Upper lobe of right lung (tissue), 1 donor: ENCODE measurements around the gene CEP104. TPM values are rescaled to one million over a fixed set of nuclear protein-coding genes. Genes with fewer than 3 reads are reported as not detected.

Experiments
- ATAC-seq: fragments of 200-7000 bp; cut with Tn5 transposase; one replicate; pipeline ENCODE4 v1.9.1; 2020; ENCODE audit warnings: mild to moderate bottlenecking, moderate library complexity
- DNase-seq: peaks from one replicate; pipeline ENCODE4 v3.0.0-alpha.2; 2020
- H3K27ac ChIP-seq: fragments of 200-600 bp; one replicate; pipeline ENCODE4 v1.8.0; 2022
- H3K27me3 ChIP-seq: fragments of 200-600 bp; one replicate; pipeline ENCODE4 v1.8.0; 2022; ENCODE audit warnings: mild to moderate bottlenecking
- H3K36me3 ChIP-seq: fragments of 200-600 bp; one replicate; pipeline ENCODE4 v1.8.0; 2022
- H3K4me1 ChIP-seq: fragments of 200-600 bp; one replicate; pipeline ENCODE4 v1.8.0; 2022
- H3K4me3 ChIP-seq: fragments of 200-600 bp; one replicate; pipeline ENCODE4 v1.8.0; 2022; ENCODE audit warnings: mild to moderate bottlenecking
- H3K9me3 ChIP-seq: fragments of 200-600 bp; one replicate; pipeline ENCODE4 v1.8.0; 2022
- intact Hi-C: fragments of 100-400 bp; cut with DNase I; formaldehyde crosslinking; loops from one replicate; pipeline ENCODE4 v1.11.0; 2022
- long read RNA-seq: library from polyadenylated mRNA; unstranded; transcript quantifications from one replicate; pipeline ENCODE4 v2.0.0, GENCODE V29; 2021
- total RNA-seq: library from RNA; stranded (reverse); fragmentation: NEBNext Ultra II Directional; extraction: Animal tissue kit (Norgen Biotek cat#: 25700); gene quantifications from one replicate; pipeline ENCODE4 v1.2.1, GENCODE V29; 2021
- TF ChIP-seq, protein P1 (sequence below): fragments of 200-600 bp; IDR thresholded peaks from one replicate; pipeline ENCODE4 v1.8.0; 2022; ENCODE audit warnings: antibody characterized with exemption
- donor health status: DM: no; HTN: yes; CAD: no; lungs with severe emphysema.

CEP104 gene
- total RNA-seq: 61.0 TPM
- long read RNA-seq, full-length matches to known transcripts: 17 of 36 reads
- long read RNA-seq, partial matches to known transcripts: 9 of 36 reads
- long read RNA-seq, other reads (novel, unspliced or antisense): 10 of 36 reads

DNA sequence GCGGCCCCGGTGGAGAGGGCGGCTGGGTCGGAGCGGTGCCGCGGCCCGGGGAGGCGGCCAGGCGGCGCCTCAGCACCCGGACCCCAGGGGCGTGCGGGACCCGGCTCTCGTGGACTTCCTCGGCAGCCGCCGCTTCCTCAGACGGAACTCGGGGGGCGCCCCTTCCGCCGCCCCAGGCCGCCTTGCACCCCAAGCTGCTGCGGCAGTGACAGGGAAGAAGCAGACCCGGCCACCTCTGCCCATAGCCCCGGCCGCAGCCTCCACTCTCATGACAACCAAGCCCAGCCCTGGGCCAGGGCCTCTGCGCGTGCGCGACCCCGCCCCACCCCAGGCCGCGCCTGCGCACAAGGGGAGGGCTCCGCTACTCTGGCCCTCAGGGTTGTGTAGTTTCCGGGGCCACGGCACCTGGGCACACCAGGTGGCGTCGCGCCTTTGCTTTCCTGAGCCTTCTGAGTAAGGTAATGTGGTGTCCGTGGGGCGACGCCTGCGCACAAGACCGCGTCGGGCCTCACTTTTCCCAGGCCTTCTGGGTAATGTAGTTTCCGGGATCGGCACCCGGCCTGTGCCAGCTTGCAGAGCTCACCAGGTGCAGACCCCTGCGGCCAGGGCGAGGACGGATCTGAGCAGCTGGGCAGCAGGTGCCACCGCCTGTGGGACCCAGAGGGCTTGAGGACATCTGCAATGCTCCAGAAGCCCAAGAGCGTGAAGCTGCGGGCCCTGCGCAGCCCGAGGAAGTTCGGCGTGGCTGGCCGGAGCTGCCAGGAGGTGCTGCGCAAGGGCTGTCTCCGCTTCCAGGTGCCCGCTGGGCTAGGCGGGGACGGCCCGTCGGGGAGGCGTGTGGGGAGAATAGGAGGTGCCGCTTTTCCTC is at the start of gene CEP104, which contains the start of gene DFFB:
Gene CEP104 (minus strand): TSS at position 289 of the 868 bp plus-strand sequence. CDS start 4,804 bp downstream, outside the sequence.
Gene DFFB (plus strand): TSS at position 554 of the 868 bp plus-strand sequence. CDS start 128 bp downstream, at position 682.
- Histone ChIP-seq H3K9me3 (no peaks in the 10 kb centered on the region), H3K4me3 (peak within 1 kb of the TSS; percentile 92), H3K36me3 (no peaks in the 10 kb centered on the region), H3K4me1 (peaks cover 19% of the 10 kb centered on the region), H3K27me3 (no peaks in the 10 kb centered on the region), H3K27ac (peak within 1 kb of the TSS; percentile 80)
- TF ChIP-seq, protein P1, sequence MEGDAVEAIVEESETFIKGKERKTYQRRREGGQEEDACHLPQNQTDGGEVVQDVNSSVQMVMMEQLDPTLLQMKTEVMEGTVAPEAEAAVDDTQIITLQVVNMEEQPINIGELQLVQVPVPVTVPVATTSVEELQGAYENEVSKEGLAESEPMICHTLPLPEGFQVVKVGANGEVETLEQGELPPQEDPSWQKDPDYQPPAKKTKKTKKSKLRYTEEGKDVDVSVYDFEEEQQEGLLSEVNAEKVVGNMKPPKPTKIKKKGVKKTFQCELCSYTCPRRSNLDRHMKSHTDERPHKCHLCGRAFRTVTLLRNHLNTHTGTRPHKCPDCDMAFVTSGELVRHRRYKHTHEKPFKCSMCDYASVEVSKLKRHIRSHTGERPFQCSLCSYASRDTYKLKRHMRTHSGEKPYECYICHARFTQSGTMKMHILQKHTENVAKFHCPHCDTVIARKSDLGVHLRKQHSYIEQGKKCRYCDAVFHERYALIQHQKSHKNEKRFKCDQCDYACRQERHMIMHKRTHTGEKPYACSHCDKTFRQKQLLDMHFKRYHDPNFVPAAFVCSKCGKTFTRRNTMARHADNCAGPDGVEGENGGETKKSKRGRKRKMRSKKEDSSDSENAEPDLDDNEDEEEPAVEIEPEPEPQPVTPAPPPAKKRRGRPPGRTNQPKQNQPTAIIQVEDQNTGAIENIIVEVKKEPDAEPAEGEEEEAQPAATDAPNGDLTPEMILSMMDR: peak; percentile 49
- peak; percentile 97 for ATAC-seq
- peak; percentile 97 for DNase-seq
- intact Hi-C loops: no loop called here

GRCh38 chr1:3906672-3907020 is 49.6 kb upstream of the CEP104 start:
- Histone ChIP-seq H3K27me3 (peaks cover 19% of the 10 kb centered on the region), H3K4me1 (peaks cover 4% of the 10 kb centered on the region), H3K4me3 (no peak overlapping the region), H3K9me3 (no peaks in the 10 kb centered on the region), H3K36me3 (no peaks in the 10 kb centered on the region), H3K27ac (no peak overlapping the region)
- TF ChIP-seq, protein P1: no peak
- no peak for ATAC-seq
- intact Hi-C loops: no loop called here
- no peak for DNase-seq

- DNase-seq (no peak), ATAC-seq (no peak)
- H3K4me3 ChIP-seq: no peak overlapping the region
- intact Hi-C loops: no loop called here
- peaks cover 14% of the 10 kb centered on the region for H3K27me3 ChIP-seq
- H3K36me3 ChIP-seq: no peaks in the 10 kb centered on the region
- peaks cover 7% of the 10 kb centered on the region for H3K4me1 ChIP-seq
- no peak overlapping the region for H3K27ac ChIP-seq
- TF ChIP-seq, protein P1: no peak
- no peaks in the 10 kb centered on the region for H3K9me3 ChIP-seq
Observed at GRCh38 chr1:3905953-3906671, 49.1 kb upstream of the CEP104 start.

- peak; percentile 40 for DNase-seq
- TF ChIP-seq, protein P1: no peak
- Histone ChIP-seq H3K4me3 (no peak overlapping the region), H3K27me3 (peaks cover 7% of the 10 kb centered on the region), H3K36me3 (no peaks in the 10 kb centered on the region), H3K9me3 (no peaks in the 10 kb centered on the region), H3K27ac (no peak overlapping the region), H3K4me1 (peaks cover 3% of the 10 kb centered on the region)
- intact Hi-C loops: no loop called here
- ATAC-seq: no peak
Observed at GRCh38 chr1:3905266-3905952, 48.4 kb upstream of the CEP104 start.

- Histone ChIP-seq H3K4me3 (no peak overlapping the region), H3K4me1 (peaks cover 3% of the 10 kb centered on the region), H3K27ac (no peak overlapping the region), H3K27me3 (peaks cover under 1% of the 10 kb centered on the region), H3K9me3 (no peaks in the 10 kb centered on the region), H3K36me3 (no peaks in the 10 kb centered on the region)
- DNase-seq (peak; percentile 21), ATAC-seq (no peak)
- intact Hi-C loops: no loop called here
- TF ChIP-seq, protein P1: no peak
Observed at GRCh38 chr1:3904843-3905185, 47.8 kb upstream of the CEP104 start.
